Osteocyte (in vitro differentiated cells): ENCODE results near the gene CACNA1C. TPM values are rescaled to one million over a fixed set of nuclear protein-coding genes. Genes with fewer than 3 reads are reported as not detected.

Source experiments
- DNase-seq: peaks from one replicate; pipeline ENCODE4 v3.0.0; 2021; ENCODE audit warnings: mixed read lengths; ENCODE audit not compliant: unreplicated experiment; ENCODE audit errors: extremely low spot score
- H3K27ac Mint-ChIP-seq: one replicate; pipeline ENCODE4 v1.8.0; 2021; ENCODE audit warnings: mild to moderate bottlenecking, mixed read lengths; ENCODE audit not compliant: unreplicated experiment
- H3K27me3 Mint-ChIP-seq: one replicate; pipeline ENCODE4 v1.8.0; 2021; ENCODE audit warnings: mixed read lengths; ENCODE audit not compliant: unreplicated experiment
- H3K36me3 Mint-ChIP-seq: one replicate; pipeline ENCODE4 v1.8.0; 2021; ENCODE audit warnings: mixed read lengths; ENCODE audit not compliant: unreplicated experiment
- H3K4me1 Mint-ChIP-seq: one replicate; pipeline ENCODE4 v1.8.0; 2021; ENCODE audit warnings: mixed read lengths; ENCODE audit not compliant: unreplicated experiment
- H3K4me3 Mint-ChIP-seq: one replicate; pipeline ENCODE4 v1.8.0; 2021; ENCODE audit warnings: mild to moderate bottlenecking, moderate library complexity, mixed read lengths; ENCODE audit not compliant: unreplicated experiment
- H3K9me3 Mint-ChIP-seq: one replicate; pipeline ENCODE4 v1.8.0; 2021; ENCODE audit warnings: mixed read lengths; ENCODE audit not compliant: unreplicated experiment
- CTCF ChIP-seq: fragments of 200-600 bp; sonication (generic); IDR thresholded peaks from 2 replicates; pipeline ENCODE4 v1.5.0; 2021; ENCODE audit warnings: antibody characterized with exemption, mild to moderate bottlenecking, moderate library complexity
- total RNA-seq: library from RNA; stranded (reverse); gene quantifications from 2 replicates; pipeline ENCODE4 v1.2.1, GENCODE V29; 2021

The CACNA1C gene
- total RNA-seq, 1 donor from 2014 or later = 67.4 TPM

DNA sequence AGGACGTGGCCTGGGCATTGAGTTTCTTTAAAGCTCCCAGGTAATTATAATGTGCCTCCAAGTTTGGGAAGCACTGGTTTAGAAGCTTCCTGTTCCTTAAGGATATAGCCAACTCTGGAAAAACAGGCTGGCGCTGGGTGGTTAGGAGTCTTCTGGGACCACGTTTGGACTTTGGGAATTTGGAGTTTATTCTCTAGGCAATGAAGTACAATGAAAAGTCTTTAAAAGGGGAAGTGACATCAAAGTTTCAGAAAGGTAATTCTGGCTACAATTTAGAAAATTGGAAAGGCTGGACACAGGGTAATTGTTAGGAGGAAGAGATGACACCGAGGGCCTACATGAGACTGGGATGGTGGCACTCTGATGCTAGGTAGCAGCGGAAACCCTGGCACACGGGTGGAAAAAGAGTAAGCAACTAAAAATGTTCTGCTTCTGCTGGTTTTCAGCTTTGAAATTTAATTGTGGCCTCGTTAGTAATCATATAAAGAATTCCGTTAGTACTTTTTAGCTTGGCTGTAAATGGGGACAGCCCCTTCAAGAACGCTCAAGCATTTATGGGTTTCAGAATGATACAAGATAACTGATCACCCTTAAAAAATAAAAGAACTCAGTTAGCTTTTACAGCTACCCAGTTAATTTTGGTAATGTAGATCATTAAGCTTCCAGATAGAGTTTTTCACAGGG lies 35.8 kb upstream of the CACNA1C start:
- TF ChIP-seq CTCF = no peak
- Mint-ChIP-seq H3K27ac (no peak overlapping the region), H3K9me3 (no peaks in the 10 kb centered on the region), H3K36me3 (no peaks in the 10 kb centered on the region), H3K4me3 (no peak overlapping the region), H3K4me1 (no peaks in the 10 kb centered on the region), H3K27me3 (peaks cover 49% of the 10 kb centered on the region)
- DNase-seq = no peak

DNA sequence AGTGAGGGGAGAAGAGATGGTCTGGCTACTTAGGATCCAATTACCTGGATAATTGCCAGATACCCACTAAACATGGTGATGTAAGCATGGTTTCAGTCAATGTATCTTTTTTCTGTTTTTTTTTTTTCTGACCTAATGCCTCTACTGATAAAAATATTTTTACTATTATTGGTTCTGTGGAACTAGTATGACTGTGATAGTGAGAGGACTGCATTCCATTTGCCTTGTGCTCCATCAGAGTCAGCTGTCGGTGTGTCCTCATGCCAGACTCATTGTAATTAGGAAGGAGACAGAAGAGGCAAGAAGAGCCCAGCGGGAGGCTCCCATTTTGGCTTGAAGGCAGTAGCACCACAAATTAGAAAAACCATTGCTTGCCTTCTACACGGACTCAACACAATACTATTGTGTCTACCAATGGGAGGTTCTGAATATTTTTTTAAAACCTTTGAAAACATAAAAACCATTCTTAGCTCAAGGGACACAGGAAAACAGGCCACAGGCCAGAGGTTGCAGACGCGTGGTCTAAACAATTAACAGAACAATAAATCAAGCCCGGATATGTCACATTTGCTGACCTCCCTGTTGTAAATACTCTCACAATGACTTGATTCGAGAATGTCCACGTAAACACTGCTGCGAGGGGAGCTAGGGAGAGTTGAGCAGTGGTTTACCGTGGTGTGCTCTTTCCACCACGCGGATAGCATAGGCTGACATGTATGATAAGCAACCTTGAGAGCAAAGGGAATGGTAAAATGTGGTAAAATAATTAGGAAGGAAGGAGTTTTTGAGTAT lies 35.0 kb upstream of the CACNA1C start:
- no peak overlapping the region for H3K27ac Mint-ChIP-seq
- no peak for DNase-seq
- peaks cover 52% of the 10 kb centered on the region for H3K27me3 Mint-ChIP-seq
- no peaks in the 10 kb centered on the region for H3K36me3 Mint-ChIP-seq
- H3K4me3 Mint-ChIP-seq = no peak overlapping the region
- no peak for TF ChIP-seq CTCF
- no peaks in the 10 kb centered on the region for H3K4me1 Mint-ChIP-seq
- no peaks in the 10 kb centered on the region for H3K9me3 Mint-ChIP-seq

- no peaks in the 10 kb centered on the region for H3K9me3 Mint-ChIP-seq
- H3K27ac Mint-ChIP-seq = no peak overlapping the region
- no peak overlapping the region for H3K4me3 Mint-ChIP-seq
- no peaks in the 10 kb centered on the region for H3K4me1 Mint-ChIP-seq
- H3K27me3 Mint-ChIP-seq = peaks cover 52% of the 10 kb centered on the region
- DNase-seq = no peak
- no peak for TF ChIP-seq CTCF
- H3K36me3 Mint-ChIP-seq = no peaks in the 10 kb centered on the region
Observed at GRCh38 chr12:2018391-2018790, 34.4 kb upstream of the CACNA1C start.

DNA sequence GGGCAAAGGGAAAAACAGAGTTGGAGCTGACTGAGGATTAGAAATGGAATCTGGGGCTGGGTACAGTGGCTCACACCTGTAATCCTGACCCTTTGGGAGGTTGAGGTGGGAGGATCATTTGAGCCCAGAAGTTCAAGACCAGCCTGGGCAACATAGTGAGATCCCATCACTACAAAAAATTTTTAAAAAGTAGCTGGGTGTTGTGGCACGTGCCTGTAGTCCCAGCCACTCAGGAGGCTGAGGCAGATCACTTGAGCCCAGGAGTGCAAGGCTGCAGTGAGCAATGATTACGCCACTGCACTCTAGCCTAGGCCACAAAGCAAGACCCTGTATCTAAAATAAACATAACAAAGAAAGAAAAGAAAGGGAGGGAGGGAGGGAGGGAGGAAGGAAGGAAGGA lies 33.7 kb upstream of the CACNA1C start:
- H3K27me3 Mint-ChIP-seq = peaks cover 52% of the 10 kb centered on the region
- no peaks in the 10 kb centered on the region for H3K4me1 Mint-ChIP-seq
- no peak for TF ChIP-seq CTCF
- DNase-seq = no peak
- no peak overlapping the region for H3K4me3 Mint-ChIP-seq
- no peak overlapping the region for H3K27ac Mint-ChIP-seq
- H3K9me3 Mint-ChIP-seq = no peaks in the 10 kb centered on the region
- no peaks in the 10 kb centered on the region for H3K36me3 Mint-ChIP-seq

DNA sequence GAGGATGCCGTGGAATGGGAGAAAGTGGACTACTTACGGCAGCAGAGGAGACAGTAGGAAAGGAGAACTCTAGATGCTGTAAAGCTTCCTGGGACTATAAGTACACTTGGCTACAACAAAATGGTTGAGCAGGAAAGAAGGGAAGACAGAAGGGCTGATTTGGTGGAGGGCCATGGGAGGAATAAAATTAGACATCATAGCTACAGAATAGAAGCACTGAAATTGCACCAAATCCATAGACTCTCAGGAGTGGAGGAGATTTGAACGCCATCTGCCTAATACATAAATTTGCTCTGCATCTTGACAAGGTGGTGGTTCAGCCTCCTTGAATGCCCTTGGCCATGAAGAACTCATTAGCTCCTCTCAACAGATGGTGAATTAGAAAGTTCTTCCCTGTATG lies 32.3 kb upstream of the CACNA1C start:
- peaks cover 3% of the 10 kb centered on the region for H3K9me3 Mint-ChIP-seq
- H3K36me3 Mint-ChIP-seq = no peaks in the 10 kb centered on the region
- no peaks in the 10 kb centered on the region for H3K4me1 Mint-ChIP-seq
- no peak overlapping the region for H3K27ac Mint-ChIP-seq
- no peak for TF ChIP-seq CTCF
- no peak for DNase-seq
- no peak overlapping the region for H3K4me3 Mint-ChIP-seq
- peaks cover 48% of the 10 kb centered on the region for H3K27me3 Mint-ChIP-seq
